Stimulated activated CD8-positive, alpha-beta memory T cell treated with anti-CD3 and anti-CD28 coated beads, Interleukin-7, amount 100 ng/mL, for 1 hour (primary cell): ENCODE data around the gene CCR3.

Source experiments
- DNase-seq, 2 donors: peaks; one replicate each; pipeline ENCODE4 v3.0.0-alpha.2; 2020; ENCODE audit warnings: low read depth in 2 of 2

CCR3 gene

DNA sequence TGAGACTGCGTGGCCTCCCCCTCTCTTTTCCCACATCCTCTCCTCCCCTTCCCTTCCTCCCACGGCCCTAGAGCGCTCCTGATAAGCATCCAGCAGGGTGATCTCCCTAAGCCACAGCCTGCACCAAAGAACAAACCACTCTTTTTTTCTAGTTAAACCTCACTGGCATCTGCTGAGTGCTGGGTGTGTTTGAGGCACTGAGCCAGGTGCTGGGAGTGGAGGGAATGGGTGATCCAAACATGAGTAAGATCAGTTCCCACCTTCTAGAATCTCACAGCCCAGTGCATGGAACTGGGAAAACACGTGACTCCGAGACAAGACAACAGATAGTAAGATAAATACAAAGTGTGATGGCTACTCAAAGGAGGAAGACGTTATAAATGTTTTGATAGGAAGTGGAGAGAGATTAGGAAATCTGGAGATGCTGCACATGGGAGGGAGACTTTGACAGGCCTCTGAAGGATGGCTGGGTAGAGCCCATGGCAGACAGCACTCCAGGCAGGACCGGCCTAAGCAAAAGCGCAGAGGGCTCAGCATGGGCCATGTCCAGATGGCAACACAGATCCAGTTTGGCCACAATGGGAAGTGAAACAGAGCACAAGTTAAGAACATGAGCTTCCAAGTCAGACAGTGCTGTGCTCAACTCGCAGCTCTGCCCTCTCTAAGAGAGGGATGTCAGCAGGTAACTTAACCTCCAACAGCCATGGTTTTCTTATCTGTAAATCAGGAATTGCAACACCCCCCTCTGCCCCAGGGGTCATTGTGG, 55.6 kb downstream of the CCR3 start:
- no peak for DNase-seq

DNA sequence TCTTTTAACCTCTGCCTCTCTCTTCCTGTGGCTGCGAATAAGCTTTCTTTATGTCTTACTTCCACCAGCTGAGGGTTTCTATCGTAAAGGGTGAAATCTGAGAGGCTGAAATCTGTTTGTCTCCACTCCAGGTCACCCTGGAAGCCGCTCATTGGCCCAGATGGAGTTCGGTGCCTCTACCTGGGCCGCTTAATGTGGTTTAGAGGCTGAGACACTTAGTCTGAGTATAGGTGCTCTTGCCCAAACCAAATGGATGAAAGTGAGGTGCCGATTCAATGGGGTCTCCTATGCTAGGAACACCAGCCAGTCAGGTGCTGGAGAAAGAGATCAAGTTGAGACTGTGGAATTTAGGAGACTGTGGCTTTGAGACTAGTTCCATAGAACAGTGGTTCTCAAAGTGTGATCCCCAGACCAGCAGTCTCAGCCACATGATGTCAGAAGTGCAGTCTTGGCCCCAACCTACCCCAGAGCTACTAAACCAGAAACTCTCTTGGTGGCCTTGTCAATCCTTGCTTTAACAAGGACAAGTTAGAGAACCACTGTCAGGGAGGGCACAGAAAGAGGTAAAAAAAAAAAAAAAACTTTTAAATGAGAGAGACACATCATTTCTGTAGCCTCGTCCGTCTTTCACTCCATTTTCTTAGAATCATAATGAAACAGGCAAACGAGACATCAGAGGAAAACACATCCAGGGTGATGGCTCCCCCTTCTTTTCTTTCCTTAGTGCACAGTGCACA, 56.8 kb downstream of the CCR3 start:
- no peak for DNase-seq

DNA sequence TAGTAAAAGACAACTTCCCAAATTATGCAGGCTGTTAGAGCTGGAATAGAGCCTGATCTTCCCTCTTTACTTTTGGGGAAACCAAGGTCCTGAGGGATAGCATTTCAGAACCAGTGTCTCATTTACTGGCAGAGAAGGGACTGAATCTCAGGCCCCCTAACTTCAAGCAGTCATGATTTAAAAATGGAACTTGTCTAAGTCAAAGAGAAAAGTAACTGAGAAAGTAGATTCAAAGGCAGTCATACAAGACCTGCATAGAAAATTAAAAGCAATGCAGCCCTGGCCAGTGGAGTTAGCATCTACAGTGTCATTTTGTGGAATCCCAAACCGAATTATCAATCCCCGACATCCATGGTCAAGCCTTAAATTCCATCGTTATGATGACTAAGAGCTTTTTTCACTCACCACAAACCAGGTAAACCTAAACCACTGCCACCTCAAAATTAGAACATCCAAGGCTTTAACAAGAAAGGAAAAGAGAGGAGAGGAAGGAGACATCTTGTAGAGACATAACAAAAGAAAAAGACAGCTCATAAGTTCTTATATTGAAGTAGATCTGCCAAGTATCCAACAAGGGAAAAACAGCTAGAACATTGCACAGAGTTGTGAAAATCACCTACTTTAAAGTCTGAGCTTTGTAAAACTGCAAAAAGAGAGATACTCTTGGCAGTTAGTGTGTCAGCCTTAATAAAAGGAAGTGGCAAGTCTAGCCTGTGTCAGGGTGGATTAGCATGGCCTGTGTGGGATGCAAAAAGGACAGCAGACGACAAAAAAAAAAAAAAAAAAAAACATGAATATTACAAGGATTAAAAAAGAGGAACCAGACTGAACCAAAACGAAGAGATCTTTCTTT, 57.6 kb downstream of the CCR3 start:
- DNase-seq = no peak

DNA sequence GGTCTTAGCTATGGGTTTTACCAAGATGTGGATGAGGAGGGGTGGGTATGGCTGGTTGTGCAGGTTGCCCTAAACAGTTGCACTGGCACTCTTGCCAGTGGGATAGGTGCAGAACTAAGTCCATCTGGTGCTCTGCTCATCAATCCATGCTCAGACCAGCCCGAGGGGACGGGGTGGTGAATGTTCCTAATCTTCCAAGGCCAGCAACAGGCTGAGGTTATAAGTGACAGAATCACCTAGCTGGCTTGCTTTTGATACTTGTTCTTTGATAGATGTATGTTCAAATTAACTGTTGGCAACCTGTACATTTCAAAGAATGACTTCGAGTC, 58.2 kb downstream of the CCR3 start:
- DNase-seq = no peak

DNA sequence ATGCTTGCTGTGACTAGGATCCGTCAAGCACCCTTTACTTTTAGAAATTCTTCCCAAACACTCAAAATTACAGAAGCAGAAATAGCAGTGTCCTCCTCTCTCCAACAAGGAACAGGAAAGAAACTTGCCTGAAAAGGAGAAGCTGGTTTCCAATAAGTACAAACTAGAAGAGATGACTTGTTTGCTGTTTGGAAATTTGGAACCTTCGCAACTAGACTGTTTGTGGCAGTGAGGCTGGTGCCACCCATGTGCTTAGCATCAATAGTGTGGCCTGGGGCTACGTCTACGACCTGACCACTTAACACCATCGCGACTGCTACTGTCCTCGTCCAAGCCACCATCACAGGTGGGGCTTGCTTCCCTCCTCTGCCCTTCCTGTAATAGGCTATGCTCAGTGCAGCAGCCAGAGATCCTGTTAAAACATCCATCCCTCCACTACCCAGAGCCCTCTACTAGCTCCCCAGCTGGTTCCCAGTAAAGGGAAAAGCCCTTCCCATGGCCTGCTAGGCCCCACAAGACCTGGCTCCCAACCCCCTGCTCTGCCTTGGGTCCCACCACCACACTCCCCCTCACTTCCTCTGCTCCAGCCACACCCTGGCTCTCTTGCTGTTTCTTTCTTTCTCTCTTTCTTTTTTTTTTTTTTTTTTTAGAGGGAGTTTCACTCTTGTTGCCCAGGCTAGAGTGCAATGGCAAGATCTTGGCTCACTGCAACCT, 59.0 kb downstream of the CCR3 start:
- DNase-seq = no peak

DNA sequence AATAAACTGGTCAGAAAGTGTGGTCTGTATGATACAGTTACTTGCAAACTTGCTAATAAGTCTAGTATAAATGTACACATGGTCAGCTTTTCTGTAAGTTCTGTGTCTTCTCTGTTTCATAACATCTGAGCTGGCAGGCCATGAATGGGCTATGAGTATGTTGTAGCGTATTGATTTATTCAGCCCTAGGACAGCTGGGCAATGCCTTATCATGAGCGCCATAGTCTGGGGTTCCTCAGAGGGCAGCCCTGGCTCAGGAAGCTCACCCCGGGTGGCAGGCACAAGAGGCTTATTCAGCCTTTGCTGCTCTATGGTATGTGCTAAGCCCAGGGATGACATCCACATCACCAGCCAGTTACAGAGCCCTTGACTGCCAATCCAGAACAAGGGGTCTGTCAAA, 61.0 kb downstream of the CCR3 start:
- no peak for DNase-seq

DNA sequence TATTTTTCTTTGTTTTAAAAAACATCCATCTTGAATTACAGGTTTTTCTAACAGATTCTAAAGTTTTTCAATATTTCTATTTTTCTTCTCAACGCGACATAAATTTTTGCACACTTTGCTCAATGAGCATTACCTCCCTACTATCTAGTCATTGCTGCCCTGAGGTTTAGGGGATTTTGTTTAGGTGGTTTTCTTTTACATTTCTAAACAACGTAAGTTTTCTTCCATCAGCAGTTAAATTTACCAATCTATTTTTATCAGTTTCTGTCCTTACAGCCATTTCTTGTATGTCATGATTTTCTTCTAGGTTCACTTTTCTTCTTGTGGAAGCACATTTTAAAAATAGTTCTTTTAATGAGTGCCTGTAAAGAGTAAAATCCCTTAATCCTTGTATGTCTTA, 62.5 kb downstream of the CCR3 start:
- no peak for DNase-seq

DNA sequence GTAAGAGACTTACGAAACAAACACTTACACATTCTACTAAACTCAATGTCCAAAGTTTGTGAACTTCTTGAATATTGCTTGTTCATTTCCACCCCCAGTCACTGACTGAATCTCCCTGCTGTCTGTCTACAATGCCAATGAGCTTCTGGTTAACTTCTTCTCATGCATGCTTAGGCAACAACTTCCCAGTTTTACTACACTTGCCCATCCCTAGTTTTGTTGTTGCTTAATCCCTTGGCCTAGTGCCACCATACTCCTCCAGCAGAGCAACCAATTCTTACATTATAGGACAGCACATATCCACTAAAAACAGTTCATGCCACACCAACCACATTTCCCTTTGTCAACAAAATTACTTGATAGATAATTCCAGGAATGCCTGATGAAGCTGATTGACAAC, 70.7 kb downstream of the CCR3 start:
- DNase-seq = no peak

DNA sequence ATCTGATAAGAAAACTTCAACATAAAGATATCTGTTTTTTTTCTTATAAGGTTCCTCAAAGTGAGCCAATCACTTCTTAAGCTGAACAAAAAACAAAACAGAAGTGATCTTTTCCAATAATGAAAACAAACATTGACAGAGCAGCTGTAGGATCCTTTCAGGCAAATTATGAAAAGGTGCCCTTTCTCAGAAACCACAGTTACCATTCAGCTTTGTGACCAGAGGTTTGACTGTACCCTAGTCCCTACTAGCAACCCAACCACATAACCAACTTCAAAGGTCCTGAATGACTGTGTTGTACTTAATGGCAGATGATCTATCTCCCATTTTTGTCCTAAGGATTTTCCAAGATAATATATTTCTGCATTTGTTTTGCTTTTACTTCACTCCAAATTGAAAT, 72.3 kb downstream of the CCR3 start:
- DNase-seq = no peak

DNA sequence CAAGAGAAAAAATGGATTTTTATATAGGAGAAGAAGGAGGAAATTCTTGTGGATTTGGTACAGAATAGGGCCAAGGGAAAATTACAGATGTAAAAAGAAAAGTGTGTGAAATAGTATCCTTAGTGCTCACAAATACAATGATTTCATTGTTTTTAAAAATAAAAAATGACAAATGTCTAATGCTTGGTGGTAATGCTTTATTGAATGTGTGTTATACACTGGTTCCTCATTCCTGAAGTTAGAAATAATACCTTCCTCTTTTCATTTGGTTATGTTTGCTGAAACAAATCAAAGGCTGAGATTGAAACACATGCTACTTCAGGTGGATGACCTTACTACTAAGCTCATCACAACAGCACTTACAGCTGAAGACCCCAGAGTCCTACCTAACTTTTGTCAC, 73.9 kb downstream of the CCR3 start:
- DNase-seq = no peak
